ENCODE results near the gene SYT2.
"Not testable (repeated sequence)": the region's sequence is repeated elsewhere in the genome, so short reads cannot be mapped to it uniquely, and the experiment has no call there.

SYT2 gene

DNA sequence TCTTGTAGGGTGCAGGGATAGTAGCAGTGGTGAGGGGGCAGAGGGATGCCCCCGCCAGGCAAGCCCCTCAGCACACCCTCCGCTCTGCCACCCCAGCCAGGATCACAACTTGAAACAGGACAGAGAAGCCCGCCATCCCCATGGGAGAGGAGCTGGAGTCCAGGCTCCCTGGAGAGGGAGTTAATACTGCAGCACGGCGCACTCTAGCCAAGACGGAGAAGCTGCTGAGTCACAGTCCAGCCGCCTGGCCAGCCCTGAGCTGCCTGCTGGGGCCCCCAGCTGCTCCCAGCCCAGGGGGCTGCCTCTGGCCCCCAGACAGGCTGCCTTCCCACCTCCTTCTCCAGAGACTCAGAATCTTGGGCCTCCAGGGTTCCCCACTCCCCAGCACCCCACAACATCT lies 87.2 kb downstream of the SYT2 start:
- DNase-seq (ENCODE audit: extremely low read depth, low read depth): no peak
- TF ChIP-seq, protein P1, sequence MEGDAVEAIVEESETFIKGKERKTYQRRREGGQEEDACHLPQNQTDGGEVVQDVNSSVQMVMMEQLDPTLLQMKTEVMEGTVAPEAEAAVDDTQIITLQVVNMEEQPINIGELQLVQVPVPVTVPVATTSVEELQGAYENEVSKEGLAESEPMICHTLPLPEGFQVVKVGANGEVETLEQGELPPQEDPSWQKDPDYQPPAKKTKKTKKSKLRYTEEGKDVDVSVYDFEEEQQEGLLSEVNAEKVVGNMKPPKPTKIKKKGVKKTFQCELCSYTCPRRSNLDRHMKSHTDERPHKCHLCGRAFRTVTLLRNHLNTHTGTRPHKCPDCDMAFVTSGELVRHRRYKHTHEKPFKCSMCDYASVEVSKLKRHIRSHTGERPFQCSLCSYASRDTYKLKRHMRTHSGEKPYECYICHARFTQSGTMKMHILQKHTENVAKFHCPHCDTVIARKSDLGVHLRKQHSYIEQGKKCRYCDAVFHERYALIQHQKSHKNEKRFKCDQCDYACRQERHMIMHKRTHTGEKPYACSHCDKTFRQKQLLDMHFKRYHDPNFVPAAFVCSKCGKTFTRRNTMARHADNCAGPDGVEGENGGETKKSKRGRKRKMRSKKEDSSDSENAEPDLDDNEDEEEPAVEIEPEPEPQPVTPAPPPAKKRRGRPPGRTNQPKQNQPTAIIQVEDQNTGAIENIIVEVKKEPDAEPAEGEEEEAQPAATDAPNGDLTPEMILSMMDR (IDR thresholded peaks at IDR 0.05; ENCODE audit: low read depth, low read length, missing control alignments): no peak
- no peak overlapping the region for H3K4me3 ChIP-seq (replicated peaks; ENCODE audit: low read depth, low read length)

DNA sequence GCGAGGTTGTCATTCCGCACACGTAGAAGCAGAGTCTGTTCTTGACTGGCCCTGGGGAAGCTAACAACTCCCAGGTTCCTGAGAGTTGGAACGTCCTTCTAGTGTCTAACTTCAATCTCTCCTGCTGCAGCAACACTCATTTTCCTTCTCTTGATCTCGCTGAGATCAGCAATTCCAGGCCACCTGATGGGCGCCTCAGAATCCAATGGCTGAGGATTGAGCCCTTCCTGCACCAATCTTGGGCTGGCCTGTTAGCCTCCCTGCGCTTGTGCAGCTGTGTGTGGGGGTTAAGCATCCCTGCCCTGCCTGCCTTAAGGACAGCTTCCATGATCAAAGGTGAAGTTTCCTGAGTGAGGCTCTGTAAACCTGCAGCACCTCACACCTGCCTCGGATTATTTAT lies 87.9 kb downstream of the SYT2 start:
- TF ChIP-seq, protein P1 (IDR thresholded peaks at IDR 0.05; ENCODE audit: low read depth, low read length, missing control alignments): no peak
- no peak overlapping the region for H3K4me3 ChIP-seq (replicated peaks; ENCODE audit: low read depth, low read length)

DNA sequence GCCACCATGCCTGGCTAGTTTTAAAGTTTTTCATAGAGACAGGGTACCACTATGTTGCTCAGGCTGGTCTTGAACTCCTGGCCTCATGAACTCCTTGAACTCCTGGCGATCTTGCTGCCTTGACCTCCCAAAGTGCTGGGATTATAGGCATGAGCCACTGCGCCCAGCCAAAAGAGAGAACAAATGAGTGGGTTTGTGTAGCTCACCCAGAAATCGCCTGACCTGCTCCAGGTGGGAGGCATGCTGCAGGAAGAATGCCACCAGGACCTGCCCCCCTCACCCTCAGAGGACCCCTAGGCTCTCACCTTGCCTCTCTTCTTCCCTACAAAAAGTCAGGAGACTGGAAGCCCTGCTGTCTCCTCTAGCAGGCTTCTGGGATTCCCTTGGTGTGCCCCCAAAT lies 88.8 kb downstream of the SYT2 start:
- TF ChIP-seq, protein P1 (IDR thresholded peaks at IDR 0.05; ENCODE audit: low read depth, low read length, missing control alignments): no peak
- no peak for DNase-seq (ENCODE audit: extremely low read depth, low read depth)
- no peak overlapping the region for H3K4me3 ChIP-seq (replicated peaks; ENCODE audit: low read depth, low read length)

More for the DNA sequence above, 87.9 kb downstream of the SYT2 start:
- DNase-seq (ENCODE audit: extremely low read depth, low read depth): no peak

DNA sequence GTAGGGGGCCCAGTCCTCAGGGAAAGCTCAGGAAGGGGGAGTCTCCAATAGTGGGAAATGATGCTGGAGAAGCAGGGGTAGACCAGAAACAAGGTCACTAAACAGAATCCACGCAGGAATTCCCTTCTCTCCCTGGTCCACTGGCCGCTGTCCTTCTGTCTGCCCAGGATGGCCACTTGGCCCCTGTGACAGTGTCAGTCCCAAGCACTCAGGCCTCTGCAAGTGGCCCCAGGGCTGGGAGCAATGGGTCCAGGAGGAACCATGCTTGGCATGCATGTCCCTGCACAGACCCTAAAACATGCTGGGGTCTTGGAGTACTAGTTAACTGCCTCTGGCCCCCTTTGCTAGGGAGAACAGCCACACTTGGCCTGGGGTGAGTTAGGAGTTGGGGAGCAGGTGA lies 90.2 kb downstream of the SYT2 start:
- not testable (repeated sequence) for DNase-seq (ENCODE audit: extremely low read depth, low read depth); H3K4me3 ChIP-seq (replicated peaks; ENCODE audit: low read depth, low read length)

DNA sequence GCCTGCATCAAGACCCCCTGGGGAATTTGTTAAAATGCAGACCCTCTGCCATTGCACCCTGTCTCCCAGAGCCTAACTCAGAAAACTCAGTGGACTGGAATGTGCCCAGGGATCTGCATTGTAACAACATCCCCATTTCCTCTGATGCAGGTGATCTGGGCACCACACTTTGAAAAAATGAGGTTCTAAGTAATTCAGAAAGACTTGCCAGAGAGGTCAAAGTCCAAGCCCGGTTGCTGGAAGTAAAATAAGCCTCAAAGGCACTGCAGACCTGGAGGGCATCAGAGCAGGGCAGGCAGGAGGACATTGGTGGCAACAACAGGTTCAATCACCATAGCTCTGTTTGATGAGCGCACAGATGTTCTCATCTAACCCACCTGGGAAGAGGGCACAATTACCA lies 90.7 kb downstream of the SYT2 start:
- no peak for DNase-seq (ENCODE audit: extremely low read depth, low read depth)
- TF ChIP-seq, protein P1 (IDR thresholded peaks at IDR 0.05; ENCODE audit: low read depth, low read length, missing control alignments): no peak
- no peak overlapping the region for H3K4me3 ChIP-seq (replicated peaks; ENCODE audit: low read depth, low read length)

DNA sequence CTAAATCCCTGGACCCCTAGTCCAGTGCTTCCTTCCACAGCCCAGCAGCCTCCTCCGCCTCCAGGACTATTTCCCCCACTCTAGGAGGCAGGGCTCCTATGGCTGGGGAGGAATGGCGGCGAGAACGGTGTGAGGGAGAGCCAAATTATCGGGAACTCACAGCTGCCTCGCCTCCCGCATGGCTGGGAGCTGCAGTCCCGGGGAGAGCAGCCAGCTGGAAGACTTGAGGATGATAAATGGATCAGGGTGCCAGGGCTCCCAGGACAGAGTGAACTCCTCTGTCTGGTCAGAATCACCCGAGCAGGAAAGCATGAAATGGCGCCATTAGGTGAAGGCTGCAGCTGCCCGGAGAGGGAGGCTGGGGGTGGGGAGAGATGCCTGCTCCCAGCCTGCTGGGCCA lies 91.2 kb downstream of the SYT2 start:
- not testable (repeated sequence) for H3K4me3 ChIP-seq (replicated peaks; ENCODE audit: low read depth, low read length)

DNA sequence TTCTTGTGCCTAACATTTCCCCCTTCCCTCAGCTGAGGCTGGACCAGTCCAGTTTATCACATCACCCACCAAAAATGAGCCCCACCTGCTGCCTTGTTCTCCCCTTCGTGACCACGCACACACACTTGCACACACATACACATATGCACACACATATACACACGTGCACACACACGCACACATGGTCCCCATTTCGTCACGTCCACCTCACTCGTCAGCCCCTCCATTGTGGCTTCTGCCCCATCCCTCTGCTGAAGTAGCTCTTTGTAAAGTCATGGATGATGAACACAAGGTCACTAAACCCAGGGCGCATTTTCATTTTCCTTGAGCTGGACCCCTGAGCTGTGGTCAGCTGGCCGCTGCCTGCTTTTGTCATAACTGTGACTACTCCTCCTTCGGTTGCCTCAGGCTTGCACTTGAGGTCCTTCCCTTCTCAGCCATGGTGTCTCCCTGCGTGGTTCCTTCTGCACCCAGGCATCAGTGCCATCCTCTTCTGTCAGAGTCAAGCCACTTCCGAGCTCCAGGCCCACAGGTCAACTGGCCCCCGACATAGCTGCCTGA lies 93.8 kb downstream of the SYT2 start:
- TF ChIP-seq, protein P1 (IDR thresholded peaks at IDR 0.05; ENCODE audit: low read depth, low read length, missing control alignments): no peak
- H3K4me3 ChIP-seq (replicated peaks; ENCODE audit: low read depth, low read length): no peak overlapping the region
- no peak for DNase-seq (ENCODE audit: extremely low read depth, low read depth)

More for the DNA sequence above, 91.2 kb downstream of the SYT2 start:
- DNase-seq (ENCODE audit: extremely low read depth, low read depth): not testable (repeated sequence)

Data from HFF-Myc (cell line).